HCT116 (cell line): ENCODE measurements around the gene PHOX2A. TPM values are rescaled to one million over a fixed set of nuclear protein-coding genes. Genes with fewer than 3 reads are reported as not detected.

Experiments used
- ATAC-seq: fragments of 200-7000 bp; cut with Tn5 transposase; 2 replicates; pipeline ENCODE4 v1.9.1; 2020; ENCODE audit warnings: mild to moderate bottlenecking, moderate library complexity
- BruUV-seq: library from RNA; stranded (reverse); fragments of 400-500 nt; replicated peaks from 2 replicates; lab custom pipeline; 2021; lab: Mats Ljungman, UMichigan
- CTCF ChIA-PET: fragments of 300-600 bp; sonication (Branson Sonifier 250); formaldehyde crosslinking; loops from one replicate; lab custom pipeline; 2021; ENCODE audit warnings: antibody characterized with exemption; lab: Charles Lee
- POLR2A ChIA-PET: fragments of 300-600, 350-600 bp; sonication (Branson Sonifier 250); formaldehyde crosslinking; loops from one replicate; lab custom pipeline; 2021; ENCODE audit warnings: antibody characterized with exemption; lab: Charles Lee
- RAD21 ChIA-PET, 2 experiments: fragments of 300-600 bp; sonication (Branson Sonifier 250); formaldehyde crosslinking; loops; one replicate each; lab custom pipeline; 2023; ENCODE audit warnings: low total read pairs in 2 of 2; ENCODE audit not compliant: uncharacterized antibody in 2 of 2, unreplicated experiment in 2 of 2, low non-redundant PET in 1 of 2; lab: Charles Lee
- DNase-seq: peaks from one replicate; pipeline ENCODE4 v3.0.0-alpha.2; 2010; ENCODE audit warnings: low read depth, low spot score
- H2AFZ ChIP-seq: fragments of 200-600 bp; shearing (Covaris generic), sonication (generic); 2 replicates; pipeline ENCODE4 v1.6.1; 2017; ENCODE audit warnings: low read depth, mixed run types, mixed read lengths, antibody characterized with exemption, low read length; ENCODE audit not compliant: poor library complexity, severe bottlenecking
- H3K27ac ChIP-seq: 2 replicates; pipeline ENCODE4 v1.5.1; 2012; ENCODE audit warnings: low read depth, low read length
- H3K27me3 ChIP-seq: fragments of 200-600 bp; sonication (generic); 2 replicates; pipeline ENCODE4 v1.6.1; 2016; ENCODE audit warnings: mixed run types, low read length, mixed read lengths; ENCODE audit not compliant: insufficient read depth
- H3K36me3 ChIP-seq, 2 experiments: fragments of 200-500 bp in 1 of 2; fragments of 200-600 bp in 1 of 2; sonication (Bioruptor generic) in 1 of 2; sonication (generic) in 1 of 2; 2 replicates each; pipeline versions ENCODE4 v1.5.1 to v1.6.1; 2014 to 2016; ENCODE audit warnings: low read length in 2 of 2, inconsistent platforms in 1 of 2, mixed read lengths in 1 of 2, mixed run types in 1 of 2; ENCODE audit not compliant: insufficient read depth in 2 of 2, control insufficient read depth in 1 of 2
- H3K4me1 ChIP-seq, 2 experiments: fragments of 200-600 bp in 1 of 2; sonication (generic) in 1 of 2; 2 replicates each; pipeline versions ENCODE4 v1.5.1 to v1.6.1; 2012 to 2017; ENCODE audit warnings: low read length in 2 of 2, inconsistent platforms in 1 of 2, mild to moderate bottlenecking in 1 of 2, mixed read lengths in 1 of 2, mixed run types in 1 of 2, moderate library complexity in 1 of 2; ENCODE audit not compliant: insufficient read depth in 2 of 2, control insufficient read depth in 1 of 2
- H3K4me2 ChIP-seq: fragments of 200-600 bp; sonication (generic); 2 replicates; pipeline ENCODE4 v1.6.1; 2017; ENCODE audit warnings: mixed run types, low read length, mixed read lengths
- H3K4me3 ChIP-seq, 2 experiments: fragments of 200-600 bp in 1 of 2; sonication (generic) in 1 of 2; replicated peaks in 1 of 2; 2 replicates each; pipeline ENCODE4 v1.5.1; 2011 to 2016; ENCODE audit warnings: low read length in 2 of 2, control low read depth in 1 of 2, low read depth in 1 of 2, mild to moderate bottlenecking in 1 of 2, mixed read lengths in 1 of 2, mixed run types in 1 of 2
- H3K79me2 ChIP-seq: fragments of 200-600 bp; sonication (generic); 2 replicates; pipeline ENCODE4 v1.6.1; 2017; ENCODE audit warnings: mild to moderate bottlenecking, mixed run types, low read length, moderate library complexity, mixed read lengths; ENCODE audit not compliant: insufficient read depth
- H3K9ac ChIP-seq: fragments of 200-600 bp; sonication (generic); 2 replicates; pipeline ENCODE4 v1.6.1; 2016; ENCODE audit warnings: low read length, mixed read lengths
- H3K9me2 ChIP-seq: fragments of 200-600 bp; sonication (generic), shearing (Covaris generic); 2 replicates; pipeline ENCODE4 v1.6.1; 2017; ENCODE audit warnings: mixed run types, mild to moderate bottlenecking, moderate library complexity; ENCODE audit not compliant: insufficient read depth
- H3K9me3 ChIP-seq, 2 experiments: fragments of 200-500 bp in 1 of 2; fragments of 200-600 bp in 1 of 2; sonication (Bioruptor generic) in 1 of 2; sonication (generic) in 1 of 2; 2 replicates each; pipeline ENCODE4 v1.6.1; 2014 to 2017; ENCODE audit warnings: low read length in 2 of 2, mixed read lengths in 2 of 2, inconsistent platforms in 1 of 2, low read depth in 1 of 2, mild to moderate bottlenecking in 1 of 2, mixed run types in 1 of 2, moderate library complexity in 1 of 2; ENCODE audit not compliant: control insufficient read depth in 1 of 2, insufficient read depth in 1 of 2
- H4K20me1 ChIP-seq: fragments of 200-600 bp; sonication (generic), shearing (Covaris generic); 2 replicates; pipeline ENCODE4 v1.6.1; 2017; ENCODE audit warnings: mixed run types, mild to moderate bottlenecking, moderate library complexity; ENCODE audit not compliant: insufficient read depth
- ATF3 ChIP-seq: IDR thresholded peaks from 2 replicates; pipeline ENCODE4 v1.6.1; 2012
- ELF1 ChIP-seq: IDR thresholded peaks from 2 replicates; pipeline ENCODE4 v1.6.1; 2012; ENCODE audit warnings: low read depth, borderline replicate concordance
- EZH2phosphoT487 ChIP-seq: fragments of 200-600 bp; IDR thresholded peaks from 2 replicates; pipeline ENCODE4 v1.6.1; 2018; ENCODE audit warnings: antibody characterized with exemption, borderline replicate concordance
- FOSL1 ChIP-seq: IDR thresholded peaks from 2 replicates; pipeline ENCODE4 v1.6.1; 2012; ENCODE audit warnings: low read depth
- SIN3A ChIP-seq: IDR thresholded peaks from 2 replicates; pipeline ENCODE4 v1.6.1; 2012; ENCODE audit warnings: low read depth
- SP1 ChIP-seq: IDR thresholded peaks from 2 replicates; pipeline ENCODE4 v1.6.1; 2012; ENCODE audit warnings: low read depth
- TCF7L2 ChIP-seq: IDR thresholded peaks from 2 replicates; pipeline ENCODE4 v1.7.0; 2011; ENCODE audit warnings: borderline replicate concordance, inconsistent platforms; ENCODE audit not compliant: insufficient read depth, insufficient read length; ENCODE audit errors: extremely low read depth
- YY1 ChIP-seq: IDR thresholded peaks from 2 replicates; pipeline ENCODE4 v1.6.1; 2011; ENCODE audit warnings: low read length, low read depth, moderate library complexity, mild to moderate bottlenecking; ENCODE audit not compliant: insufficient replicate concordance; ENCODE audit errors: extremely low read depth
- ZFX ChIP-seq: fragments of 450-650 bp; IDR thresholded peaks from 2 replicates; pipeline ENCODE4 v1.6.1; 2017
- intact Hi-C: fragments of 100-400 bp; cut with micrococcal nuclease; formaldehyde crosslinking; loops from 2 replicates; pipeline ENCODE4 v1.10.0; 2022
- total RNA-seq: library from RNA; stranded (reverse); gene quantifications from one replicate; pipeline ENCODE4 v1.2.1, GENCODE V29; 2021; ENCODE audit not compliant: unreplicated experiment

PHOX2A gene
- total RNA-seq, 1 experiment from 2014 or later = not detected

GRCh38 chr11:72229336-72229924 is 14.5 kb downstream of the PHOX2A start:
- intact Hi-C loops = loop anchor here (10.0 kb wide), 1 partner anchor 205 kb away; the partner anchor contains the start of gene CLPB
- CTCF ChIA-PET = no interaction called here
- TF ChIP-seq YY1 = no peak
- no peak for TF ChIP-seq ELF1
- Histone ChIP-seq H3K9ac (no peak overlapping the region), H3K9me3 (no peaks in the 10 kb centered on the region), H3K27ac (no peak overlapping the region), H3K4me1 (peaks cover 9 to 22% of the 10 kb centered on the region in 2 experiments; a peak in 3 of 4 replicates), H3K79me2 (peaks cover 5% of the 10 kb centered on the region; the same call in 1 of the 2 replicates), H2AFZ (no peak overlapping the region), H3K4me3 (no peak overlapping the region), H3K27me3 (no peaks in the 10 kb centered on the region), H3K4me2 (no peak overlapping the region), H4K20me1 (no peaks in the 10 kb centered on the region), H3K36me3 (peaks cover 9 to 22% of the 10 kb centered on the region in 2 experiments; a peak in 3 of 4 replicates), H3K9me2 (no peaks in the 10 kb centered on the region)
- POLR2A ChIA-PET = no interaction called here
- DNase-seq = no peak
- no TSS peak for BruUV-seq
- ATAC-seq = no peak
- RAD21 ChIA-PET = no interaction called here

- H3K4me1 ChIP-seq = peaks cover 9 to 22% of the 10 kb centered on the region in 2 experiments; a peak in 3 of 4 replicates
- ChIA-PET RAD21 (no interaction called here), CTCF (interaction anchor here (1.0 kb wide), 1 partner anchor 9 kb away, joined by 5 read pairs; no protein-coding TSS in a partner anchor), POLR2A (no interaction called here)
- H3K79me2 ChIP-seq = peaks cover 10% of the 10 kb centered on the region; the same call in 1 of the 2 replicates
- H3K9ac ChIP-seq = no peak overlapping the region
- intact Hi-C loops = loop anchor here (10.0 kb wide), 1 partner anchor 206 kb away; the partner anchor contains the start of gene CLPB
- DNase-seq (no peak), ATAC-seq (no peak)
- TF ChIP-seq SP1 (no peak), ATF3 (no peak), SIN3A (no peak), EZH2phosphoT487 (no peak), ZFX (no peak), TCF7L2 (no peak), FOSL1 (no peak)
- H3K27ac ChIP-seq = no peak overlapping the region
- no peak overlapping the region for H3K4me2 ChIP-seq
- H2AFZ ChIP-seq = no peak overlapping the region
- BruUV-seq = no TSS peak
- H3K27me3 ChIP-seq = no peaks in the 10 kb centered on the region
- H3K9me3 ChIP-seq = no peaks in the 10 kb centered on the region
- no peaks in the 10 kb centered on the region for H4K20me1 ChIP-seq
- H3K4me3 ChIP-seq = no peak overlapping the region
- peaks cover 9 to 22% of the 10 kb centered on the region in 2 experiments; a peak in 3 of 4 replicates for H3K36me3 ChIP-seq
- no peaks in the 10 kb centered on the region for H3K9me2 ChIP-seq
These were observed 15.1 kb downstream of the PHOX2A start for GRCh38 chr11:72228844-72229231.
